PC-3 (cell line): ENCODE data around the gene DHRS4L2. TPM values are rescaled to one million over a fixed set of nuclear protein-coding genes. Genes with fewer than 3 reads are reported as not detected.
"Not testable (repeated sequence)": the region's sequence is repeated elsewhere in the genome, so short reads cannot be mapped to it uniquely, and the experiment has no call there.

Experiments used
- ATAC-seq: fragments of 200-7000 bp; cut with Tn5 transposase; 2 replicates; pipeline ENCODE4 v1.9.1; 2020; ENCODE audit warnings: mild to moderate bottlenecking, moderate library complexity
- BruUV-seq: library from RNA; stranded (reverse); fragments of 400-500 nt; replicated peaks from 2 replicates; lab custom pipeline; 2021; lab: Mats Ljungman, UMichigan
- CTCF ChIA-PET: fragments of 300-600 bp; sonication (Branson Sonifier 250); formaldehyde crosslinking; loops from one replicate; lab custom pipeline; 2022; ENCODE audit warnings: antibody characterized with exemption; lab: Charles Lee
- POLR2A ChIA-PET: fragments of 300-600 bp; sonication (Branson Sonifier 250); formaldehyde crosslinking; loops from one replicate; lab custom pipeline; 2022; ENCODE audit warnings: antibody characterized with exemption; ENCODE audit not compliant: unreplicated experiment; lab: Charles Lee
- DNase-seq: peaks from one replicate; pipeline ENCODE4 v3.0.0-alpha.2; 2015
- H2AFZ ChIP-seq: fragments of 300-600 bp; sonication (generic); 2 replicates; pipeline ENCODE4 v1.6.0; 2016; ENCODE audit warnings: antibody characterized with exemption, low read length
- H3F3A ChIP-seq: fragments of 300-600 bp; sonication (generic); one replicate; pipeline ENCODE4 v1.6.0; 2017; ENCODE audit warnings: antibody characterized with exemption, low read length, control low read depth, mild to moderate bottlenecking; ENCODE audit not compliant: unreplicated experiment
- H3K27ac ChIP-seq: fragments of 300-600 bp; sonication (generic); 2 replicates; pipeline ENCODE4 v1.5.1; 2016; ENCODE audit warnings: mild to moderate bottlenecking, low read length
- H3K27me3 ChIP-seq: fragments of 300-600 bp; sonication (generic); 2 replicates; pipeline ENCODE4 v1.6.1; 2016; ENCODE audit warnings: low read length, mixed read lengths
- H3K36me3 ChIP-seq: fragments of 300-600 bp; sonication (generic); 2 replicates; pipeline ENCODE4 v1.6.1; 2016; ENCODE audit warnings: low read depth, mixed run types, low read length, mixed read lengths
- H3K4me1 ChIP-seq: fragments of 300-600 bp; sonication (generic); 2 replicates; pipeline ENCODE4 v1.5.1; 2016; ENCODE audit warnings: low read length; ENCODE audit not compliant: insufficient read depth
- H3K4me2 ChIP-seq: fragments of 300-600 bp; sonication (generic); 2 replicates; pipeline ENCODE4 v1.6.0; 2016; ENCODE audit warnings: low read length
- H3K4me3 ChIP-seq: fragments of 300-600 bp; sonication (generic); 2 replicates; pipeline ENCODE4 v1.5.1; 2016; ENCODE audit warnings: mild to moderate bottlenecking, low read length, mixed read lengths
- H3K79me2 ChIP-seq: fragments of 300-600 bp; sonication (generic); 2 replicates; pipeline ENCODE4 v1.6.1; 2017; ENCODE audit warnings: low read length, mixed read lengths
- H3K9ac ChIP-seq: fragments of 300-600 bp; sonication (generic); 2 replicates; pipeline ENCODE4 v1.6.0; 2016; ENCODE audit warnings: mild to moderate bottlenecking, low read length
- H3K9me2 ChIP-seq: fragments of 300-600 bp; sonication (generic); replicated peaks from 2 replicates; pipeline ENCODE4 v1.6.1; 2016; ENCODE audit warnings: mixed run types, low read length, mixed read lengths
- H3K9me3 ChIP-seq: fragments of 300-600 bp; sonication (generic); 2 replicates; pipeline ENCODE4 v1.6.1; 2016; ENCODE audit warnings: low read length, mixed read lengths
- H4K20me1 ChIP-seq: fragments of 300-600 bp; sonication (generic); 2 replicates; pipeline ENCODE4 v1.6.1; 2016; ENCODE audit warnings: low read length, mixed read lengths
- EZH2 ChIP-seq: fragments of 300-600 bp; sonication (generic); IDR thresholded peaks from one replicate; pipeline ENCODE4 v1.6.1; 2017; ENCODE audit warnings: antibody characterized with exemption, mild to moderate bottlenecking, low read length; ENCODE audit not compliant: unreplicated experiment
- intact Hi-C: fragments of 100-400 bp; cut with micrococcal nuclease; formaldehyde crosslinking; loops from 2 replicates; pipeline ENCODE4 v1.9.0; 2023
- total RNA-seq: library from RNA; depleted of rRNA; stranded (reverse); fragments of >200 nt; gene quantifications from 2 replicates; pipeline ENCODE4 v1.2.3, GENCODE V29; 2014
- TF ChIP-seq, protein P1 (sequence below): fragments of 300-600 bp; sonication (generic); conservative IDR thresholded peaks from 2 replicates; pipeline ENCODE4 v1.5.1; 2017; ENCODE audit warnings: antibody characterized with exemption, low read depth, mild to moderate bottlenecking, low read length

DHRS4L2 gene
- total RNA-seq, 1 experiment from 2014 or later, result 16.5 TPM

GRCh38 chr14:23953464-23954278, 35.1 kb upstream of the DHRS4L2 start, which contains the start of gene DHRS4:
TSS of gene DHRS4 (plus strand) at chr14:23953770. CDS start at chr14:23953789, 19 bp downstream.
- H3K9ac ChIP-seq, result peak within 1 kb of the TSS; percentile 92
- no peaks in the 10 kb centered on the region for H3K9me3 ChIP-seq
- ChIA-PET POLR2A (no interaction called here), CTCF (no interaction called here)
- H4K20me1 ChIP-seq, result no peaks in the 10 kb centered on the region
- H3F3A ChIP-seq, result no peaks in the 10 kb centered on the region
- peak within 1 kb of the TSS; percentile 83 for H2AFZ ChIP-seq
- DNase-seq, result peak; percentile 84
- peak within 1 kb of the TSS; percentile 92 for H3K4me2 ChIP-seq
- 0 out of 2 replicates have a peak, but pooled peaks cover 2% of the 10 kb centered on the region for H3K79me2 ChIP-seq
- H3K27ac ChIP-seq, result peak within 1 kb of the TSS; percentile 19
- BruUV-seq, result TSS peak; percentile 72
- no peaks in the 10 kb centered on the region for H3K9me2 ChIP-seq
- intact Hi-C loops, result no loop called here
- TF ChIP-seq, protein P1, sequence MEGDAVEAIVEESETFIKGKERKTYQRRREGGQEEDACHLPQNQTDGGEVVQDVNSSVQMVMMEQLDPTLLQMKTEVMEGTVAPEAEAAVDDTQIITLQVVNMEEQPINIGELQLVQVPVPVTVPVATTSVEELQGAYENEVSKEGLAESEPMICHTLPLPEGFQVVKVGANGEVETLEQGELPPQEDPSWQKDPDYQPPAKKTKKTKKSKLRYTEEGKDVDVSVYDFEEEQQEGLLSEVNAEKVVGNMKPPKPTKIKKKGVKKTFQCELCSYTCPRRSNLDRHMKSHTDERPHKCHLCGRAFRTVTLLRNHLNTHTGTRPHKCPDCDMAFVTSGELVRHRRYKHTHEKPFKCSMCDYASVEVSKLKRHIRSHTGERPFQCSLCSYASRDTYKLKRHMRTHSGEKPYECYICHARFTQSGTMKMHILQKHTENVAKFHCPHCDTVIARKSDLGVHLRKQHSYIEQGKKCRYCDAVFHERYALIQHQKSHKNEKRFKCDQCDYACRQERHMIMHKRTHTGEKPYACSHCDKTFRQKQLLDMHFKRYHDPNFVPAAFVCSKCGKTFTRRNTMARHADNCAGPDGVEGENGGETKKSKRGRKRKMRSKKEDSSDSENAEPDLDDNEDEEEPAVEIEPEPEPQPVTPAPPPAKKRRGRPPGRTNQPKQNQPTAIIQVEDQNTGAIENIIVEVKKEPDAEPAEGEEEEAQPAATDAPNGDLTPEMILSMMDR, result peak; percentile 91
- TF ChIP-seq EZH2, result no peak
- H3K4me1 ChIP-seq, result peaks cover 5% of the 10 kb centered on the region; the same call in 1 of the 2 replicates
- ATAC-seq, result peak; percentile 99
- H3K4me3 ChIP-seq, result peak within 1 kb of the TSS; percentile 84
- no peaks in the 10 kb centered on the region for H3K27me3 ChIP-seq
- no peaks in the 10 kb centered on the region for H3K36me3 ChIP-seq

DNA sequence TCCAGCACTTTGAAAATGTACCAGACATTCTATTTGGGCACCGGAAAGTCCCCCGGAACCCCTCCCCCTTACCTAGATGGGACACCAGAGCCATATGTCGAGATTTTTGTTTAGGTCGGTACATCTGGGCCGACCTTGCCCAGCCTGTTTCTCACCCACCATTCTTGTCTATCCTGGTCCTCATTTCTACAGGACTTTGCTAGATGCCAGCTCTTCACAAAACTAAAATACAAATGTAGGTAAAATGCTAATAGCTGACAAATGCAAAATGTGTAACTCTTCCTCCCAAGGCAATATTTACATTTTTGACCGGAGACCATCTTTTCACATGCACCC, 34.5 kb upstream of the DHRS4L2 start:
- H3K9me3 ChIP-seq, H4K20me1 ChIP-seq, CTCF ChIA-PET, H3F3A ChIP-seq, H3K36me3 ChIP-seq, POLR2A ChIA-PET, H3K27ac ChIP-seq, BruUV-seq, intact Hi-C loops, H3K79me2 ChIP-seq, ATAC-seq, H3K4me1 ChIP-seq, H3K27me3 ChIP-seq, H3K9me2 ChIP-seq, DNase-seq: not testable (repeated sequence)
- peak overlapping the region; percentile 92 for H3K9ac ChIP-seq
- peak overlapping the region; percentile 92 for H3K4me2 ChIP-seq
- TF ChIP-seq, protein P1, result peak; percentile 24; the same call in 1 of the 2 replicates
- peak overlapping the region; percentile 84 for H3K4me3 ChIP-seq
- H2AFZ ChIP-seq, result peak overlapping the region; percentile 83

DNA sequence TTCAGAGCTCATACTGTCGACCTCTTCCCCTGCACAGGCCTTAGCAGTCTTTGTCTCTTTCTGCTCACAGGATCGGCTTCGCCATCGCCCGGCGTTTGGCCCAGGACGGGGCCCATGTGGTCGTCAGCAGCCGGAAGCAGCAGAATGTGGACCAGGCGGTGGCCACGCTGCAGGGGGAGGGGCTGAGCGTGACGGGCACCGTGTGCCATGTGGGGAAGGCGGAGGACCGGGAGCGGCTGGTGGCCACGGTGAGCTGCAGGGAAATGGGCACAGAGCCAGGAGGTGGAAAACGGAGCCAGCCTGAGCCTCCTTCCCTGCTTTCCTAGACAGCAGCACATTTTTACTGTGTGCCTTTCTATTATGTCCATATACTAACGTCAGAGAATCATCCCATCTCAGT, 33.8 kb upstream of the DHRS4L2 start:
- H3K9ac ChIP-seq, H3K27me3 ChIP-seq, H3K36me3 ChIP-seq, H2AFZ ChIP-seq, ATAC-seq, H4K20me1 ChIP-seq, POLR2A ChIA-PET, DNase-seq, CTCF ChIA-PET, H3K9me3 ChIP-seq, H3K4me3 ChIP-seq, H3F3A ChIP-seq, H3K27ac ChIP-seq, BruUV-seq, intact Hi-C loops, H3K9me2 ChIP-seq, H3K79me2 ChIP-seq, H3K4me1 ChIP-seq: not testable (repeated sequence)
- peak overlapping the region; percentile 92; the same call in 1 of the 2 replicates for H3K4me2 ChIP-seq

GRCh38 chr14:23955811-23956210, 32.9 kb upstream of the DHRS4L2 start:
- H3K27ac ChIP-seq, H3K4me2 ChIP-seq, DNase-seq, H3K9me2 ChIP-seq, BruUV-seq, H4K20me1 ChIP-seq, H3K79me2 ChIP-seq, H3F3A ChIP-seq, H3K4me3 ChIP-seq, intact Hi-C loops, CTCF ChIA-PET, POLR2A ChIA-PET, H3K9me3 ChIP-seq, ATAC-seq, H3K36me3 ChIP-seq, H2AFZ ChIP-seq, H3K4me1 ChIP-seq, H3K27me3 ChIP-seq, H3K9ac ChIP-seq: not testable (repeated sequence)

- H3K27me3 ChIP-seq, ATAC-seq, H3K9me3 ChIP-seq, H3K79me2 ChIP-seq, H3K27ac ChIP-seq, BruUV-seq, H3F3A ChIP-seq, intact Hi-C loops, H3K9ac ChIP-seq, H3K4me3 ChIP-seq, POLR2A ChIA-PET, H3K4me2 ChIP-seq, CTCF ChIA-PET, H4K20me1 ChIP-seq, H2AFZ ChIP-seq, H3K4me1 ChIP-seq, H3K36me3 ChIP-seq, H3K9me2 ChIP-seq, DNase-seq: not testable (repeated sequence)
These were observed 30.7 kb upstream of the DHRS4L2 start for GRCh38 chr14:23957913-23958569.
